M059J (cell line): Measurements from ENCODE around the gene STN1. TPM values are rescaled to one million over a fixed set of nuclear protein-coding genes. Genes with fewer than 3 reads are reported as not detected.
"Not testable (repeated sequence)": the region's sequence is repeated elsewhere in the genome, so short reads cannot be mapped to it uniquely, and the experiment has no call there.

Source experiments
- DNase-seq: peaks from one replicate; pipeline ENCODE4 v3.0.0-alpha.2; 2012; ENCODE audit warnings: low read depth
- total RNA-seq: library from RNA; depleted of rRNA; stranded (reverse); fragments of >200 nt; shearing (Covaris generic); gene quantifications from 2 replicates; pipeline ENCODE4 v1.2.3, GENCODE V29; 2014

The STN1 gene
- total RNA-seq, 1 experiment from 2014 or later, result 21.9 TPM

DNA sequence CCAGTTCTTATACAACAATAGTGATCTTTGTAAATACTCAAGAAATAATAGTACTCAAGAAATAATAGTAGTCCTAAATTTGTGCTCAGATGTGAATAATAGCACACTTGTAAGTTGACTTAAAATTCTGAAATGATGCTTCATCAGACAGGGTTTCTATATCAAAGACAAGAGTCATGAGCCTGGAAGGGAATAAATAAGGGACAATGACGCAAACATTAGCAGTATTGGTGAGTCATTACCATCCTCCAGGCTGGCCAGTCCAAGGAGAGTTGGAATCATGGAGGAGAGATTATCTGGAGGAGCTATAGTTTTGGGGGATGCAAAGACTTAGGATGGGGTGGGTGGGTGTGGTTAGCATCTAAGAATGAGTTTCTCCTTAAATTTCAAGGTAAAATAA is 56.5 kb downstream of the STN1 start:
- peak; percentile 60 for DNase-seq

DNA sequence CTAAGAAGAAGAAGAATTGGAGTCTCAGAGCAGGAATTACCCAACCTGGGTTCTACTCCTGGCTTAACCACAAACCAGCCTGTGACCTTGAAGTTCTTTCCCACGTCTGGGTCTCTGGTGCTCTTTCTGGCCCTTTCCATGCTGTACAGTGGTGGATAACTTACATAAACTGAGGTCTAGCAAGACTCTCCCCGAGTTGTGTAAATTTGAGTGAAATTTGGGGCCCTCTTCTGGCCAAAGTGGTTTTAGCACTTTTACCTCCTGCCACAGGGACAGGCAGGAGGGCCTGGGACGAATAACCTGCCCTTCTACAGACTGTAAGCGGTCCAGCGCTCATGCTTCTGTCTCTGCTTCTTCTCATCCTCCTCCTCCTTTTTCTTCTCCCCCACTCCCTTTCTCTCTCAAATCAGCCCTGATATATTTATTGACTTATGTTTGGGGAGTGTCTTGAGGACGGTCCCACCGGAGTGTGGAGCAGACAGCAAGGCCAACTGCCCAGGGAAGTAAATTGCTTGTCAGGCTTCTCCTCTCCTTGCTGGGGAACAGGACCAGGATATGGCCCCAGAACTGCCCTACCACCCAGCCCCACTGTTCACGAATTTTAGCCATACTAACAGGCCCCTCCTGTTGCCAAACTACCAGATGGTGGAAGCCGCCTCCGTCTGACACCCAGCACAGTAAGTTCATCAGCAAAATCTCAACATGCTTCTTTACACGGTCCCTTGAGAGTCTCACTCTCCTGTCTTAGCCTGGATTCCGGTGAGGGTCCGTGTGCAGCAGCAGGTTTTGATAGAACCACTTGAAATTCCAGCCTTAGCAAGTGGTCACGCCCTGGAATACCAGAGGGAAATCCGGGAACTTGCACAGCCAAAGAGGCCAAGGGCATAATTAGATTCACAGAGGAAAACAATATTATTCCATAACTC is 58.6 kb downstream of the STN1 start:
- DNase-seq, result peak; percentile 63

DNA sequence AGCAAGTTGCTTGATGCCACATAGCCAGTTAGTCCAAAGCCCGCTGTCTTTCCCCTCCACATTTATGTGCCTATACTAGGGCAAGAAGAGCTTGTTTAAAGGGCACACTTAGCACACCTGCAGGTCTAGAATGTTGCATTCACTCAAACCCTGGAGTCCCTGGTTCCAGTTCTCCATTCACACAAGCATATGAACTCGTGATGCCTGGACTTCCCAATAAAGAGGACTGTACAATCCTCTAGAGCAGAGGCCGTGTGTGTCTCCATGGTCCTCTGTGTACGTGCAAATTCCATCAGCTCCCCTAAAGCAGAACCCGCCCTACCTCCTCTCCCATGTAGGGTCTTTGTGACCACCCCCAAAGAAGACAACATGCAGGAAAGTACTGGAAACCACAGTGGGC is 59.6 kb downstream of the STN1 start:
- no peak for DNase-seq

DNA sequence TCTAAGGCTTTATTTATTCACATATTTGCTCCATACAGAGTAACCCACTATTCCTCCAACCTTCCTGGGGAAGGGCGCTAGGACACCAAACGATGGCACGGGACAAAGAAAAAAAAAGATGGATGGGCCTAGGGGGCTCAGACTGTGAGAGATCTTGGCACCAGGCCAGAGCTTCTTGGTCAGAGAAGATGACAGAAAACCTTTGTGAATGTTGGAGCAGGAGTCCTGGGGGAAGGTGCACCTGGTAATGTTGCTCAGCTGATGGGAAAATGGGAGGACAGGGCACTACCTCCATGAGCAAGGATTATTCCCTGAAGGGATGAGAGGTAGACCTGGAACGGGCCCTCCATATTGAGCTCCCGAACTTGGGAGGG is 61.2 kb downstream of the STN1 start:
- DNase-seq, result no peak

DNA sequence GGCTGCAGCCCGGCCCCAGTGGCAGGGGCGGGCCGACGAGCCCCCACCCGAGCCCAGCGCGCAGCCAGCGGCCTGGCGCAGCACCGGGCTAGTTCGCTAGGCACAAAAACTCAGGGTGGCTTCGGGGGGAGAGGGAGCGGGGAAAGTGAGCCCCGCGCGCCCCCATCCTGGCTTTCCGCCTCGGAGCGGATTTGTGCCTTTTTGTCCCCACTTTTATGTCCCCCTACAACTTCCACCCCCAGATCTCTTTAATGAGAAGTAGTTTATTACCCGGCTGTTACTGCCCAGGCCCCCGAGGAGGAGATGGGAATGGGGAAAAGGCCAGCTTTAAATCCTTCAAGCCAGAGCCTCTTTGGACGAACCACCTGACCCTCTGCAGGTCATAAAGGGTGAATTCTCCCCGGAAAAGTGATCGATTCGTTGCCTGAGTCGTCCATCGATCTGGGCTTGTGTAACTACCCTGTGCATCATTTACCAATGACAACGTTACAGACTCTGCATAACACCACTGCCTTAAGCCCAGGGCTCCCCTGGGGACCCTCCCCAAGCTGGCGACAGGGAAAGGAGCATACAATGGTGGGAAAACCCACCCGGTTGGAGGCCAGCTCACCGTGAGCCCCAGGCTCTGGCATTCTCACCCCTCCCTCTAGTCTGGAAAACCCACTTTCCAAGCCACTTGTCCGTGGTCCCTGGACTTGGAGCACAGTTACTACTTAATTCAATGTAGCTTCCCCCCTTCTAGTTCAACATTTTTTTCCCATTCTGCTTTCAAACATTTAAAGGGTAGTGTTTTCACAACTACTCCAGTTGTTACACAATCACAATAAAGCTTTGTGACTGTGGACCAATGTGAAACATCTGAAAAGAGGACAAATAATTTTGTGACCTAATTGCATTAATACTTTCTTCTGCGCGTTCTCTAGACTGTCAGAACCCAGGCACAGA is 61.9 kb downstream of the STN1 start:
- DNase-seq, result no peak

DNA sequence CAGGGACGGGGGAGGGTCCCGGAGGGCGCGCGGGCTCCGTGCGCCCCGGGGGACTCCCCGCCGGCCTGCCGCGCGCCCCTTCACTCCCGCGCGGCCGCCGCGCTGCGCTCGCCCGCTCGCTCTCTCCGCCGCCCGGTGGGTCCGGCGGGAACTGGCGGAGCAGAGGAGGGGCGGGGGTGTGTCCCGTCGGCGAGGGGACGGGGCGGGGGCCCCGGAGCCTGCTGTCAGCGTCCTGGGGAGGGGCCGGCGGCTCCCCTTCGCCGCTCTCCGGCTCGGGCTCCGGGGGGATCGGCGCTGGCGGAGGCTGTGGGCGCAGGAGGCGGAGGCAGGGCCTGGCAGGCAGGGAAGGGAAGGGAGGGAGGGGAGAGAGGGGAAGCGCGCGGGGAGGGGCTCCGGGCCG is 62.6 kb downstream of the STN1 start, which contains the start of gene SH3PXD2A:
TSS of gene SH3PXD2A (minus strand) at position 153 of the 400 bp plus-strand sequence. CDS start 310 bp downstream, outside the sequence.
- DNase-seq, result no peak

DNA sequence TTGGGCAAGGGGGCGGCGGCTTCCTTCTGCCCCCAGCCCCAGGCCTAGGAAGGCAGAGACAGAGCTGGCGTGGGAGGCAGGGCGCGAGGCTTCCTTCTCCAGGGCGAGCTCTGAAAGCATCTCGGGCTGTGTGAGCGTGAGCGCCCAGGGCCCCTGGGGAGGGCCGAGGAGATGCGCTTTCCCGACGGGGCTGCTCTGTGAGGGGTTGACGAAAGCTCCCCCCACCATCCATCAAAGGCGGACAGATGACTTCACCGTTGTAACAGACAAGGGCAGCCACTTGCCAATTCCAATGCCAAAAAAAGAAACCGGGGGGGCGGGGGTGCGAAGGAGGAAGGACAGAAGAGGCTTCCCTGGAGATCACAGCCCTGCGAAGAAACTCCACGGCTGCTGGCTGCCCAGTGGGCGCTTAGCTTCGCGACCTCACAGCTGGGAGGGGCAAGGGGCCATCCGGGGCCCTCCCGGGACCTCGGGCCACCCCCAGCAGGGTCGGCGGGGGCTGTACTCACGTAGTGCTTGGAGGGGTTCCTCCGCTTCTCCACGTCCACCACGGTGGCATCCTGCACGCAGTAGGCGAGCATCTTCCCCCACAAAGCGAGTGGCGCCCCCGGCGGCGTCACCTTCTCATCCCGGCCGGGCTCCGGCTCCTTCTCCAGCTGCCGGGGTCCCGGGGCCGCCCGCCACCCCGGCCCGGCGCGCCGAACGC is 63.1 kb downstream of the STN1 start:
- peak; percentile 35 for DNase-seq

DNA sequence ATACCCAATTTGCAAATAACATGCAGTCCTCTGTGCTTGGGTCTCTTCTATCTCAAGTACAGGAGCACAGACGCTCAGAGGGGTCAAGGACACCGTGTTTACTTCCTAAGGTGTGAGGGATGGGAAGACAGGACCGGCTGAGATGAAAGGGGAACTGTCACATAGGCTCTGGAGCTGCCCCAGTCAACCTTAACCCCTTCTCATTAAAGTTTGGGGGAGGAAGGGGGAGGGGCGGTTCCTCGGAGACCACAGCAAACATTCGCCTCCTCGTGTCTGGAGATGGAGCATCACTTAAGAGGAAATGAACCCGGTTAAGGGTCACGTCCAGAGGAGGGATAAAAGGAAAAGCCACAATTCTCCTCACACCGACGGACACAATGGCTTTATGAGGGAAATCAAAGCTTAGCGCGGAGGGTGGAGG is 63.7 kb downstream of the STN1 start:
- DNase-seq, result peak; percentile 24

DNA sequence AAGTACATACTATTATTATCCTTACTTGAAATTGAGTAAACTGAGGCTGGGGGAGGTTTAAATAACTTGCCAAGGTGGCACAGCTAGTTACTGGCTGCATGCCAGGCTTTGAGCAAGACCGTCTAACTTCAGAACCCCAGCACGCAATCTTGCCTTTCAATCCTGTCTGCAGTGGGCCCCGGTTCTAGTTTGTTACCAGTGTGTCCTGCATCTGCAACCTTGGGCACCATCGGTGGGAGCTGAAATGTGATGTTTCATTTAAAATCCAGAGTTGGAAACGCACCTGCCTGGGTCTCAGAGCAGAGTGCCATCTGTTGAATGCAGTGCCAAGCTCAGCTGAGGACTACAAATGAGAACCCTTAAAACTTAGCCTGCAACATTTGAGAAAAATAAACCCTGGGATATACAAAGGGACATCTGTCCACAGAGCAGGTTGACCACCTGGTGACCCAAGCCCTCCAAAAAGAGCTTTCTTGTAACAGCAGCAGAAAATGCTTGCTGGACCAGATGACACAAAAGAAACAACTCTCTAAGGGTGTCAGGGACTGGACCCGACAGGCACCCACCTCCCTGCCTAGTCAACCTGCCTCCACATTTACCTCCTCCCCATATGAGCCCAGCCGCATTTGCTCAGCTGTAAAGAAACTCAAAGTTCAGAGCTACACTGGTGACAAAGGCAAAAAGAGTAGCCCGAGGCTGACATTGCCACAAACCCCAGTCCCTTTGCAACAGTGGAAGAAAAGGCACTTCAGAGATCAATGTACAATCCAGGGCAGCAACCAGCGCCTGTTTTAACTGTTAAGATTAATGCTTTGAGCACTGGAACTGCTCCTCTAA is 64.3 kb downstream of the STN1 start:
- no peak for DNase-seq

DNA sequence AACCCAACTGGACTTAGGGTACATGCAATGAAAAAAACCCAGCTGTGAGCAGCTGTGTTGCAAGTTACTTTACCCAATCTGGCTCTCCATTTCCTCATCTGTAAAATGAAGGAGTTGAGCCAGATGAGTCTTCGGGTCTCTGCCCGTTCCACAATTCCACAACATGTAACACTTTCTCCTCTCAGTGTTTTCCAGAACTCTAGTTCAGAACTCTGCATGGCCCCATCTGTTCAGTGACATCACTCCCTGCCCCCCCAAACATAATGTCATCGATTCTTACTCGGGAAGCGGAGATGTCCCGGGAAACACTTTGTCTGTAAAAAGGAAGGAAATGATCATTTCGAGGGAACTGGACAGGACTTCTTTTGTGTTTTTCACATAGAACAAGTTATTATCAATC is 65.1 kb downstream of the STN1 start:
- no peak for DNase-seq

DNA sequence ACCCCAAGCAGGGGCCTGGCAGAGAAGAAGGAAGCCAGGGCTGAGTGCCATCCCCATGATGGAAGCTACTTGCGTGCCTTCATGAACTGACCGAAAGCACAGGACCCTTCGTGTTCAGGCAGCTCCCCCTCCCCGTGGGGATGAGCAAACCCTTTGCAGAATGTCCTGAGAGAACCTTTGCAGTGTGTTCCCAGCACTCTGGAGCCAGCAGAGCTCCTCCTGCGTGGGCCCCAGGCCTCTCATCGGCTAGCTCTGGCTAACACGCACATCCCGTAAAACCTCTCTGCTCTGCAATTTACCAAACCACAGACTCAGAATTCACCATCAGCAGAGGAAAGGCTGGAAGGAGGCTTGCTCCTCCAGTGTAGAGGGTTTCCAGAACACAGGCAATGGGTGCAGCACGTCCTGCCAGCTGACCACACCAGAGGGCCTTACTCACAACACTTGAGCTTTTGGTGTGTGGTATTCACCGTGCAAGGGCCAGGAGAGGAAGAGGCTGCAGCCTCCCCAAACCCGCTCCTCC is 65.7 kb downstream of the STN1 start:
- peak; percentile 62 for DNase-seq

DNA sequence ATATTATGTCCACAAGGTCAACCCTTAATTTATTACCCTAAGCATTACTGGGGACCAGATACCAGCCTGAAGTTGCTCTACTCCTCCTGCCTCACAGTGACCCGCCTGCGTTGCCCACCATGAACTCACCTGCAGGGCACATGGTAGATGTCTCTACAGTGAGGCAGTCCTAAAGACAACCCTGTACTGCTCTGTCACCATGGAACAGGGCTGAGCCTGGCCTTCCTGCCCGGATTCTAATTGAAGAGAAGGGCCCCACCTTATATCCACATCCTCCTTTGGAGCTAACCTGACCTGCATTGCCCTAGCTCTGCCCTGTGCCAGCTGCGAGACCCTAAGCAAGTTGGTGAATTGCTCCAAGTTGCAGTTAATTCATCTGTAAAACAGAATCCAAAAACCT is 66.7 kb downstream of the STN1 start:
- DNase-seq, result no peak

DNA sequence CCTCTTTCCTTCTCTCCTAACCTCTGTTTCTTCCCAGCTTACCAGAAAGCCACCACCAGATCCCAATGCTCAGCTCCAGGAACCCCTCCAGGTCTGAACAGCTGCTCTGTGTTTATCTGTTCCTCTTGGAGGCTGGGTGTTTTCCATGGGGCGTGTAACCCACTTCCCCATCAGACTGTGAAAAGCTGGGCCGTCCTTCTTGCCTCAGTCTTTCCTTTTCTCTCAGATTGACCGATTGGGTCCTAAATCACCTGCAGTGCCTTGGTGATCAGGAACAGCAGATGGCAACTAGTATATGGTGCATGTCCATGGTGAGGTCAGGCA is 67.5 kb downstream of the STN1 start:
- DNase-seq, result no peak

DNA sequence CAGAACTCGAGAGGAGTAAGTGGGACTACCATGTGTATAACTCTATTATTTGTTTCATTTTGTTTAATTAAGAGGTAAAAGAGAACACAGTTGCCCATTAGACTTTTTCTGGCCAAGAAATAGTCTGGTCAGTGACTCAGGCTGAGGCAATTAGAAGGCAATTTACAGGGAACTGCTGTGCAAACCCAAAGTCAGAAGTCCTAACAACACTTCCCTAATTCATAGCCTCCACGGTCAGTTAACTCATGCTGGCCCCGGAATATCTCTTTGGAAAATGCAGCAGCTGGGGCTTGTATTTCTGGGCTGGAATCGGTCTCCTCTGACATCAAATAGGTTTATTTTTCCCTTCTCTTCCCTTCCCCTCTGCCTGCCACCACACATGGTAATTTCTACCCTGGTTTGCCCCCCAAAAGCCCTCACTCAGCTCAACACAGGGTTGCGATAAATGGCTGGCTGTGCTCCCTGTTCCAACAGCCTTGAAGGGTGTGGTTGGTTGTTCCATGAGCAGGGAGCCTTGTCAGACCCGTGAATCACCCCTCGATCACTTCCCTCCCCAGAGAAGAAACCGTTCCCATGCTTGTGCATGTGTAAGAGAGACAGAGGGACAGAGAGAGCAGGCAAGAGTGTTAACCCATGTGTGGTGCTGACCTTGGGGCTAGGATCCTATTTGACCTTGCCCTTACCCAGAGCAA is 68.0 kb downstream of the STN1 start:
- peak; percentile 89 for DNase-seq

DNA sequence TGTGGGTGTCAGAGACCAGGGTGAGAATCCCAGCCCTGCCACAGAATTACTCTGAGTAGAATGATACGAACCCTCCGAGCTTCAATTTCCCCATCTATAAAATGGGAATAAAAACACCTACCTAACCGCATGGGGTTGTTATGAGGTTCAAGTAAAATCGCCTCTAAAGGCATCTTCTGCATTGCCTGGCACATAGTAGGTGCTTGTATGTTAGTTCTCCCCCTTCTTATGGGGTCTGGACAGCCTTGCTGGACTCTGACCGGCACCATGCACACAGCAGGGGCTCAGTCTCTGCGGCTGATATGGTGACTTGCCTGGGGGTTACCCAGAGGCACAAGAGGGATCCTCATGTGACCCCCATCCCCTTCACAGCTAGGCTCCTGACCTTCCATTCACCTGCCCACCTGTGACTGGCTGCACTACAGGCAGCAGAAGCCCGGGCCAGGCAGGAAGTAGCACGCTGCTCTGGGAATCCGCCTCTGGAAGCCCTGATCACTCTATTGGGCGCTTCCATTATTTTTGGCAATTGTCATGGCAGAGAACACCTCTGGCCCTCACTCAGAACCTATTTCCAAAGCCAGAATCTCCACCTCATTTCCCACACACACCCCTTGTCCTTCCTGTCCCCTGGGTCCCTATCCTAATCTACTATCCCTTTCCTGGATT is 68.6 kb downstream of the STN1 start:
- no peak for DNase-seq

DNA sequence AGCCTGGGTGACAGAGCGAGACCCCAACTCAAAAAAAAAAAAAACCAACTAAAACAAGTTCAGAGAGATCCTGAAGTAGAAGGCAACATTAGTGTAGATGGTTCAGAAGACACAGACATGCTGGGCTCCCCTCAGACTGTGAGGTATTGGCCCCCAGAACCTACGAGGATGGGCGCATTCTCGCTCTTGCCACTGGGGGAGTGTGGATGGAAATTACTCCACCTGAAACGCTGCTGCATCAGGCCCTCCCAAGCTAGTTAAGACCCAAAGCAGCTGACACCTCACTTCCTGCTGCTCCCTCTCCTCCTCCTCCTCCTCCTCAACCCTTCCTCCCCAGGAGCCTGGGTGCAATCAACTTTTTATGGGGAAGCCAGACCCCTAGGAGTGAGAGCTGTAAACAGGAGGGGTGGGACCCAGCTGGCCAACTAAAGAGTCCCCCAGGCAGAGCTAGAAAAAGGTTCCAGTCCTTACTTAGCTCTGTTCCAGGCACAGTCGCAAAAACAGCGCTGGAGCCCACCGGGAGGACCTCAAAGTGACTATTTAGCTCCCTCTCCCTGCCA is 70.0 kb downstream of the STN1 start:
- DNase-seq, result no peak

DNA sequence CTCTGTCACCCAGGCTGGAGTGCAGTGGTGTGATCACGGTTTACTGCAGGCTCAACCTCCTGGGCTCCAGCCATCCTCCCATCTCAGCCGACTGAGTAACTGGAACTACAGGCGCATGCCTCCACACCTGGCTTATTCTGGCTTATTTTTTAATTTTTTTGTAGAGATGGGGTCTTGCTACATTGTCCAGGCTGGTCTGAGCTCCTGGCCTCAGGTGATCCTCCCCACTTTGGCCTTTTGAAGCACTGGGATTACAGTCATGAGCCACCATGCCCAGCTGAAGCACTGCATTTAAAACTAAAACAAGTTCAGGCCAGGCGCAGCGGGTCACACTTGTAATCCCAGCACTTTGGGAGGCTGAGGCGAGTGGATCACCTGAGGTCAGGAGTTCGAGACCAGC is 70.6 kb downstream of the STN1 start:
- DNase-seq, result no peak

DNA sequence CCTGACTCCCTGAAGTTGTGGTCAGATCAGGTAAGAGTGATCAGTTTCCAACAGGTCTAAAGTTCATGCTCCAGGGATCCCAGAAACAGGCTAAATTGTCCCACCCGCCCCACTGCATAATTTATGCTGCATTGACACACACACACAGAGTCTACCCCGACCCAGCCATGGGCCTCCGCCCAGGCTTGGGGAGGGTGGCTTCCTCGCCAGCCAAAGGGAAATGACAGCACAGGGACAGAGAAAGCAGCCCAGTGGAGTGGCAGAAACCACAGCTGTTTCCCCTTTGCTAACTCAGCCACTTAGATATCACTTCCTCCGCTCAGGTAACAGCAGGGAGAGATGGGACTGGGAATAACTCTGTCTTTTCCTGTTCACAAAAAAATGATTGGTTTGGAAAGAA is 72.0 kb downstream of the STN1 start:
- DNase-seq, result no peak

DNA sequence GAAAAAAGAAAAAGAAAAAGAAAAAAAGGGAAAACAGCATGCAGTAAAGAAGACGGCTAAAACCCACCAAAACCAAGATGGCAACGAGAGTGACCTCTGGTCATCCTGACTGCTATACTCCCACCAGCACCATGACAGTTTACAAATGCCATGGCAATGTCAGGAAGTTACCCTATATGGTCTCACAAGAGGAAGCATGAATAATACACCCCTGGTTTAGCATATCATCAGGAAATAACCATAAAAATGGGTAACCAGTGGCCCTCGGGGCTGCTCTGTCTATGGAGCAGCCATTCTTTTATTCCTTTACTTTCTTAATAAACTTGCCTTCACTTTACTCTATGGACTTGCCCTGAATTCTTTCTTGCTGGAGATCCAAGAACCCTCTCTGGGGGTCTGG is 72.6 kb downstream of the STN1 start:
- DNase-seq, result not testable (repeated sequence)
